ENCODE data around the gene DOK5. TPM values are rescaled to one million over a fixed set of nuclear protein-coding genes. Genes with fewer than 3 reads are reported as not detected.

DOK5 gene
- total RNA-seq, 1 donor from 2014 or later = 3.5 TPM

GRCh38 chr20:54515793-54516628, 40.6 kb downstream of the DOK5 start:
- DNase-seq (ENCODE audit: low read depth) = no peak
- Histone ChIP-seq H3K27me3 (ENCODE audit: control insufficient read depth, insufficient read depth, low read length) (no peaks in the 10 kb centered on the region), H3K36me3 (ENCODE audit: control insufficient read depth, insufficient read depth, low read length) (no peaks in the 10 kb centered on the region), H3K4me3 (ENCODE audit: low read depth, low read length) (no peak overlapping the region)
- no peak for TF ChIP-seq CTCF (IDR thresholded peaks at IDR 0.05; ENCODE audit: insufficient read depth, low read length, poor library complexity, severe bottlenecking)

GRCh38 chr20:54517241-54517975, 42.0 kb downstream of the DOK5 start:
- Histone ChIP-seq H3K4me3 (ENCODE audit: low read depth, low read length) (no peak overlapping the region), H3K36me3 (ENCODE audit: control insufficient read depth, insufficient read depth, low read length) (no peaks in the 10 kb centered on the region), H3K27me3 (ENCODE audit: control insufficient read depth, insufficient read depth, low read length) (no peaks in the 10 kb centered on the region)
- no peak for TF ChIP-seq CTCF (IDR thresholded peaks at IDR 0.05; ENCODE audit: insufficient read depth, low read length, poor library complexity, severe bottlenecking)
- DNase-seq (ENCODE audit: low read depth) = no peak

- no peaks in the 10 kb centered on the region for H3K36me3 ChIP-seq (ENCODE audit: control insufficient read depth, insufficient read depth, low read length)
- H3K27me3 ChIP-seq (ENCODE audit: control insufficient read depth, insufficient read depth, low read length) = no peaks in the 10 kb centered on the region
- no peak overlapping the region for H3K4me3 ChIP-seq (ENCODE audit: low read depth, low read length)
- DNase-seq (ENCODE audit: low read depth) = no peak
- TF ChIP-seq CTCF (IDR thresholded peaks at IDR 0.05; ENCODE audit: insufficient read depth, low read length, poor library complexity, severe bottlenecking) = no peak
Measured at GRCh38 chr20:54524849-54525248, 49.5 kb downstream of the DOK5 start.

GRCh38 chr20:54525916-54526590, 50.7 kb downstream of the DOK5 start:
- H3K27me3 ChIP-seq (ENCODE audit: control insufficient read depth, insufficient read depth, low read length) = no peaks in the 10 kb centered on the region
- H3K4me3 ChIP-seq (ENCODE audit: low read depth, low read length) = no peak overlapping the region
- H3K36me3 ChIP-seq (ENCODE audit: control insufficient read depth, insufficient read depth, low read length) = no peaks in the 10 kb centered on the region
- DNase-seq (ENCODE audit: low read depth) = no peak
- TF ChIP-seq CTCF (IDR thresholded peaks at IDR 0.05; ENCODE audit: insufficient read depth, low read length, poor library complexity, severe bottlenecking) = no peak

- TF ChIP-seq CTCF (IDR thresholded peaks at IDR 0.05; ENCODE audit: insufficient read depth, low read length, poor library complexity, severe bottlenecking) = no peak
- no peak for DNase-seq (ENCODE audit: low read depth)
- Histone ChIP-seq H3K27me3 (ENCODE audit: control insufficient read depth, insufficient read depth, low read length) (no peaks in the 10 kb centered on the region), H3K36me3 (ENCODE audit: control insufficient read depth, insufficient read depth, low read length) (no peaks in the 10 kb centered on the region), H3K4me3 (ENCODE audit: low read depth, low read length) (no peak overlapping the region)
Measured at GRCh38 chr20:54526801-54527200, 51.4 kb downstream of the DOK5 start.
